NCI-H2227 (cell line): ENCODE data around the gene MCTP1.
"Not testable (repeated sequence)": the region's sequence is repeated elsewhere in the genome, so short reads cannot be mapped to it uniquely, and the experiment has no call there.

Experiments used
- DNase-seq: peaks from one replicate; lab custom pipeline; 2025; ENCODE audit not compliant: unreplicated experiment; lab: John Stamatoyannopoulos, UW

The MCTP1 gene

GRCh38 chr5:94832685-94833084 is 452.2 kb downstream of the MCTP1 start:
- DNase-seq: peak; percentile 12

GRCh38 chr5:94830520-94830919 is 454.4 kb downstream of the MCTP1 start:
- DNase-seq: no peak

GRCh38 chr5:94828222-94828621 is 456.7 kb downstream of the MCTP1 start:
- DNase-seq: not testable (repeated sequence)

- DNase-seq: no peak
Measured at GRCh38 chr5:94820488-94820887, 464.4 kb downstream of the MCTP1 start.

GRCh38 chr5:94818904-94819303 is 466.0 kb downstream of the MCTP1 start:
- no peak for DNase-seq

- no peak for DNase-seq
Measured at GRCh38 chr5:94815313-94816039, 469.4 kb downstream of the MCTP1 start.

- no peak for DNase-seq
Measured at GRCh38 chr5:94812232-94812631, 472.7 kb downstream of the MCTP1 start.

GRCh38 chr5:94811331-94811730 is 473.6 kb downstream of the MCTP1 start:
- DNase-seq: no peak

GRCh38 chr5:94810877-94811276 is 474.0 kb downstream of the MCTP1 start:
- no peak for DNase-seq

- no peak for DNase-seq
Measured at GRCh38 chr5:94810281-94810680, 474.6 kb downstream of the MCTP1 start.

- no peak for DNase-seq
Measured at GRCh38 chr5:94808497-94808896, 476.4 kb downstream of the MCTP1 start.

- DNase-seq: no peak
Measured at GRCh38 chr5:94807985-94808384, 476.9 kb downstream of the MCTP1 start.

- DNase-seq: no peak
Measured at GRCh38 chr5:94802450-94802849, 482.4 kb downstream of the MCTP1 start.

- peak; percentile 26 for DNase-seq
Measured at GRCh38 chr5:94796586-94796985, 488.3 kb downstream of the MCTP1 start.

- no peak for DNase-seq
Measured at GRCh38 chr5:94793816-94794198, 491.1 kb downstream of the MCTP1 start.

GRCh38 chr5:94793113-94793815 is 491.6 kb downstream of the MCTP1 start:
- no peak for DNase-seq

GRCh38 chr5:94791829-94792228 is 493.1 kb downstream of the MCTP1 start:
- DNase-seq: no peak

GRCh38 chr5:94788527-94788926 is 496.4 kb downstream of the MCTP1 start:
- peak; percentile 62 for DNase-seq

- peak; percentile 40 for DNase-seq
Measured at GRCh38 chr5:94784536-94785505, 500.1 kb downstream of the MCTP1 start.

- no peak for DNase-seq
Measured at GRCh38 chr5:94782383-94782782, 502.5 kb downstream of the MCTP1 start.

GRCh38 chr5:94779684-94780083 is 505.2 kb downstream of the MCTP1 start:
- DNase-seq: no peak
